ENCODE data around the gene RPH3AL.
"Not testable (repeated sequence)": the region's sequence is repeated elsewhere in the genome, so short reads cannot be mapped to it uniquely, and the experiment has no call there.

The RPH3AL gene

GRCh38 chr17:245611-246010 is 107.0 kb downstream of the RPH3AL start:
- no peak overlapping the region for H3K4me3 ChIP-seq (ENCODE audit: low read depth, low read length)

GRCh38 chr17:245020-245419 is 107.6 kb downstream of the RPH3AL start:
- H3K4me3 ChIP-seq (ENCODE audit: low read depth, low read length): no peak overlapping the region

- not testable (repeated sequence) for H3K4me3 ChIP-seq (ENCODE audit: low read depth, low read length)
Observed at GRCh38 chr17:243924-244323, 108.7 kb downstream of the RPH3AL start.

- no peak overlapping the region for H3K4me3 ChIP-seq (ENCODE audit: low read depth, low read length)
Observed at GRCh38 chr17:238964-239259, 113.7 kb downstream of the RPH3AL start.

GRCh38 chr17:238071-238963 is 114.3 kb downstream of the RPH3AL start:
- no peak overlapping the region for H3K4me3 ChIP-seq (ENCODE audit: low read depth, low read length)

GRCh38 chr17:237406-237955 is 115.1 kb downstream of the RPH3AL start:
- H3K4me3 ChIP-seq (ENCODE audit: low read depth, low read length): no peak overlapping the region

GRCh38 chr17:236641-237405 is 115.8 kb downstream of the RPH3AL start:
- no peak overlapping the region for H3K4me3 ChIP-seq (ENCODE audit: low read depth, low read length)

- H3K4me3 ChIP-seq (ENCODE audit: low read depth, low read length): no peak overlapping the region
Observed at GRCh38 chr17:235831-236640, 116.6 kb downstream of the RPH3AL start.

- not testable (repeated sequence) for H3K4me3 ChIP-seq (ENCODE audit: low read depth, low read length)
Observed at GRCh38 chr17:234994-235830, 117.4 kb downstream of the RPH3AL start.

- H3K4me3 ChIP-seq (ENCODE audit: low read depth, low read length): not testable (repeated sequence)
Observed at GRCh38 chr17:234163-234993, 118.2 kb downstream of the RPH3AL start.

- H3K4me3 ChIP-seq (ENCODE audit: low read depth, low read length): no peak overlapping the region
Observed at GRCh38 chr17:233473-233941, 119.1 kb downstream of the RPH3AL start.

- no peak overlapping the region for H3K4me3 ChIP-seq (ENCODE audit: low read depth, low read length)
Observed at GRCh38 chr17:231966-232807, 120.4 kb downstream of the RPH3AL start.

- H3K4me3 ChIP-seq (ENCODE audit: low read depth, low read length): no peak overlapping the region
Observed at GRCh38 chr17:231191-231965, 121.2 kb downstream of the RPH3AL start.

GRCh38 chr17:230395-230770 is 122.2 kb downstream of the RPH3AL start:
- H3K4me3 ChIP-seq (ENCODE audit: low read depth, low read length): no peak overlapping the region

- H3K4me3 ChIP-seq (ENCODE audit: low read depth, low read length): no peak overlapping the region
Observed at GRCh38 chr17:229709-230394, 122.8 kb downstream of the RPH3AL start.

- H3K4me3 ChIP-seq (ENCODE audit: low read depth, low read length): no peak overlapping the region
Observed at GRCh38 chr17:228951-229708, 123.5 kb downstream of the RPH3AL start.
